ENCODE measurements around the gene ATP2A3. TPM values are rescaled to one million over a fixed set of nuclear protein-coding genes. Genes with fewer than 3 reads are reported as not detected.

Gene ATP2A3
- total RNA-seq, 1 experiment from 2014 or later, result 1.1 TPM

- in situ Hi-C loops (cut with HindIII; ENCODE audit: low pct_unique_long_range_greater_than_20kb, low sequenced_read_pairs), result no loop called here
Measured at GRCh38 chr17:3924512-3925350, 39.5 kb downstream of the ATP2A3 start.

GRCh38 chr17:3923466-3924190 is 40.6 kb downstream of the ATP2A3 start:
- in situ Hi-C loops (cut with HindIII; ENCODE audit: low pct_unique_long_range_greater_than_20kb, low sequenced_read_pairs), result no loop called here
- no peak for DNase-seq (ENCODE audit: low read depth, low spot score)

More at GRCh38 chr17:3924512-3925350, 39.5 kb downstream of the ATP2A3 start:
- no peak for DNase-seq (ENCODE audit: low read depth, low spot score)

GRCh38 chr17:3922765-3923164 is 41.5 kb downstream of the ATP2A3 start:
- in situ Hi-C loops (cut with HindIII; ENCODE audit: low pct_unique_long_range_greater_than_20kb, low sequenced_read_pairs), result no loop called here
- no peak for DNase-seq (ENCODE audit: low read depth, low spot score)

GRCh38 chr17:3921502-3922319 is 42.5 kb downstream of the ATP2A3 start:
- in situ Hi-C loops (cut with HindIII; ENCODE audit: low pct_unique_long_range_greater_than_20kb, low sequenced_read_pairs), result no loop called here
- no peak for DNase-seq (ENCODE audit: low read depth, low spot score)

GRCh38 chr17:3921006-3921405 is 43.2 kb downstream of the ATP2A3 start:
- DNase-seq (ENCODE audit: low read depth, low spot score), result no peak
- in situ Hi-C loops (cut with HindIII; ENCODE audit: low pct_unique_long_range_greater_than_20kb, low sequenced_read_pairs), result no loop called here

GRCh38 chr17:3919123-3919624 is 45.1 kb downstream of the ATP2A3 start:
- in situ Hi-C loops (cut with HindIII; ENCODE audit: low pct_unique_long_range_greater_than_20kb, low sequenced_read_pairs), result no loop called here
- DNase-seq (ENCODE audit: low read depth, low spot score), result no peak

GRCh38 chr17:3918372-3919122 is 45.7 kb downstream of the ATP2A3 start:
- in situ Hi-C loops (cut with HindIII; ENCODE audit: low pct_unique_long_range_greater_than_20kb, low sequenced_read_pairs), result no loop called here
- no peak for DNase-seq (ENCODE audit: low read depth, low spot score)

- no peak for DNase-seq (ENCODE audit: low read depth, low spot score)
- in situ Hi-C loops (cut with HindIII; ENCODE audit: low pct_unique_long_range_greater_than_20kb, low sequenced_read_pairs), result no loop called here
Measured at GRCh38 chr17:3917391-3917931, 46.8 kb downstream of the ATP2A3 start.

GRCh38 chr17:3916825-3917224 is 47.4 kb downstream of the ATP2A3 start:
- in situ Hi-C loops (cut with HindIII; ENCODE audit: low pct_unique_long_range_greater_than_20kb, low sequenced_read_pairs), result no loop called here
- no peak for DNase-seq (ENCODE audit: low read depth, low spot score)

- in situ Hi-C loops (cut with HindIII; ENCODE audit: low pct_unique_long_range_greater_than_20kb, low sequenced_read_pairs), result no loop called here
- no peak for DNase-seq (ENCODE audit: low read depth, low spot score)
Measured at GRCh38 chr17:3915995-3916696, 48.1 kb downstream of the ATP2A3 start, which contains the start of gene P2RX1. TSS of gene P2RX1 (minus strand) at chr17:3916465. CDS start at chr17:3916225, 240 bp downstream.

- DNase-seq (ENCODE audit: low read depth, low spot score), result no peak
- in situ Hi-C loops (cut with HindIII; ENCODE audit: low pct_unique_long_range_greater_than_20kb, low sequenced_read_pairs), result no loop called here
Measured at GRCh38 chr17:3915581-3915994, 48.6 kb downstream of the ATP2A3 start.

GRCh38 chr17:3914312-3914670 is 49.9 kb downstream of the ATP2A3 start:
- in situ Hi-C loops (cut with HindIII; ENCODE audit: low pct_unique_long_range_greater_than_20kb, low sequenced_read_pairs), result no loop called here
- no peak for DNase-seq (ENCODE audit: low read depth, low spot score)

- in situ Hi-C loops (cut with HindIII; ENCODE audit: low pct_unique_long_range_greater_than_20kb, low sequenced_read_pairs), result no loop called here
Measured at GRCh38 chr17:3913531-3914311, 50.5 kb downstream of the ATP2A3 start.

GRCh38 chr17:3912827-3913226 is 51.4 kb downstream of the ATP2A3 start:
- DNase-seq (ENCODE audit: low read depth, low spot score), result no peak
- in situ Hi-C loops (cut with HindIII; ENCODE audit: low pct_unique_long_range_greater_than_20kb, low sequenced_read_pairs), result no loop called here

More at GRCh38 chr17:3913531-3914311, 50.5 kb downstream of the ATP2A3 start:
- peak; percentile 79 for DNase-seq (ENCODE audit: low read depth, low spot score)

GRCh38 chr17:3911271-3912053 is 52.8 kb downstream of the ATP2A3 start:
- in situ Hi-C loops (cut with HindIII; ENCODE audit: low pct_unique_long_range_greater_than_20kb, low sequenced_read_pairs), result no loop called here
- no peak for DNase-seq (ENCODE audit: low read depth, low spot score)
